HG03060 (cell line): ENCODE data around the gene MEIOSIN.
"Not testable (repeated sequence)": the region's sequence is repeated elsewhere in the genome, so short reads cannot be mapped to it uniquely, and the experiment has no call there.

Source experiments
- ATAC-seq: cut with Tn5 transposase; IDR thresholded peaks from one replicate; pipeline ENCODE4 v1.9.1; 2021; ENCODE audit warnings: low read depth, moderate number of reproducible peaks; ENCODE audit not compliant: unreplicated experiment

MEIOSIN gene

DNA sequence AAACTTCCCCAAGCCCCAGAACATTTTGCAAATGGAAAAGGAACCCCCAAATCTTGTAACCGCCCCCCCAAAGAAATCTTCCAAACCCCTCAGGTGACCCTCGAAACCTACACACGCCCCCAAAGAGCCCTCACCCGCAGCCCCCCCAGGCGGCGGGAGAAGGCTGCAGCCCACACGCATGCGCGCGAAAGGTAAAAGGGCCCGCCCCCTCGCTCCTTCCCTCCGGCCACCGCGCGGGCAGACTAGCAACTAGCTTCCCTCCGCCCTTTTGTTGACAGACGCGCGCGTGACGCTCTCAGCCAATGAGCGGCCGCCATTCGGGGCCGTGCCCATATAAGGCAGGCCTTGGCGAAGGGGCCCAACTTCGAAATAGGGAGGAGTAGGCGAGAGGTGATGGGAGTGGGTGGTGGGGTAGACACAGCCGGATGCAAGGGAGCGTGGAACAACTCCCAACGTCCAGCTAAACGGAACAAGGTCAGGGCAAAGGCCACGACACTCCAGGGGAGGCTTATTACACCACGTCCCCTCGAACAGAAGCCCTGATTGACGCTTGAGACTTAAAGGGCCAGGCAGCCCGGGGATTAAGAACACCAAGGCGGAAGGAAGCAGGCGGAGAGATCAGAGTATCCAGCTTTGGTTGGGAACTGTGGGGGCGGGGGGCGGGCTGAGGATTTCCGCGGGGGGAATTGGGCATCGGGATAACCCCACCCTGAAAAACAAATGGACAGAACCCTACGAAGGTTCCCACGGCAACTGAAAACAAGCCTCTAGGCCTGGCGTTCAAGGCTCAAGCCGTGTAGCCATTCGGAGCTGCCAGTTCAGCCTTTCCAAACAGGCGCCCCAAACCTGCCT is 15.9 kb upstream of the MEIOSIN start:
- peak; percentile 90 for ATAC-seq

DNA sequence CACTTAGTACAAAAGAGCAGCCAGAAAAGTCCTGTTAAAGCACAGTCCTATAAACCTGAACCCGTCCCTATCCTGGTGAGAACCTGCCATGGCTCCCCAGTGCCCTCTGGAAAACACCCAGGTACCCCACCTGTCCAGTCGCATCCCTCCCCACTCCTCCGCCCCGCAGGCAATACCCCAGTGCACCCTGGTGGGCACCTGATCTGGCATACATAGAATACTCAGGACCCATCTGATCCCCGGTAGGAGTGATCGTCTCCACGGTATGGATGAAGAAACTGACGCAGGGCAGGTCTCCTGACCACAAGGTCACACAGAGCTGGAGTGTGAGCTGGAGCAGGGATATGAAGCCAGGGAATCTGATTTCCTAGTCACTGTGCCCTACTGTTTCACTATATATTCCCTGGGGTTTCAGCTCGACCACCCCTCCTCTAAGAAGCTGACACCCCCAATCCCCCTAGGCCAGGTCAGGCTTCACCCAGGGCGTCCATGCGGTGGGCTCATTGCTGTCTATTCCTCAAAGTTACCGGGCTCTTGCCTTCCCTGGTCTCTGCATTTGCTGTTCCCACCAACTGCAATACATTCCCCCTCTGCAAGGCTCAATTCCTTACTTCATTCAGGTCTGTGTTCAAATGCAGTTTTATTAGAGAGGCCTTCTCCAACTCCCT is 15.1 kb upstream of the MEIOSIN start:
- ATAC-seq, result no peak

DNA sequence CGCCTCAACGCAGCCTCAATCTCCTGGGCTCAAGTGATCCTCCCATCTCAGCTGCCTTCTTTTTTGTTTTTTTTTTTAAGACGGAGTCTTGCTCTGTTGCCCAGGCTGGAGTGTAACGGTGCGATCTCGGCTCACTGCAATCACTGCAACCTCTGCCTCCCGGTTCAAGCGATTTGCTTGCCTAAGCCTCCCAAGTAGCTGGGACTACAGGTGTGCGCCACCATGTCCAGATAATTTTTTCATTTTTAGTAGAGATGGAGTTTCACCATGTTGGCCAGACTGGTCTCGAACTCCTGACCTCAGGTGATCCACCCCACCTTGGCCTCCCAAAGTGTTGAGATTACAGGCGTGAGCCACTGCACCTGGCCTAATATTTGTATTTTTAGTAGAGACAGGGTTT is 13.2 kb upstream of the MEIOSIN start:
- not testable (repeated sequence) for ATAC-seq

DNA sequence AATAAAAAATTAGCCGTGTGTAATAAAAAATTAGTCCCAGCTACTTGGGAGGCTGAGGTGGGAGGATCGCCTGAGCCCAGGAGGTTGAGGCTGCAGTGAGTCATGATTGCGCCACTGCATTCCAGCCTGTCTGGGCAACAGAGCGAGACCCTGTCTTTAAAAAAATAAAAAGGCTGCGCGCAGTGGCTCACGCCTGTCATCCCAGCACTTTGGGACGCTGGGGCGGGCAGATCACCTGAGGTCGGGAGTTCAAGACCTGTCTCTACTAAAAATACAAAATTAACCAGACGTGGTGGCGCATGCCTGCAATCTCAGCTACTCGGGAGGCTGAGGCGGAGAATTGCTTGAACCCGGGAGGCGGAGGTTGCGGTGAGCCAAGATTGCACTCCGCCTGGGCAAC is 4.6 kb upstream of the MEIOSIN start:
- ATAC-seq, result not testable (repeated sequence)

DNA sequence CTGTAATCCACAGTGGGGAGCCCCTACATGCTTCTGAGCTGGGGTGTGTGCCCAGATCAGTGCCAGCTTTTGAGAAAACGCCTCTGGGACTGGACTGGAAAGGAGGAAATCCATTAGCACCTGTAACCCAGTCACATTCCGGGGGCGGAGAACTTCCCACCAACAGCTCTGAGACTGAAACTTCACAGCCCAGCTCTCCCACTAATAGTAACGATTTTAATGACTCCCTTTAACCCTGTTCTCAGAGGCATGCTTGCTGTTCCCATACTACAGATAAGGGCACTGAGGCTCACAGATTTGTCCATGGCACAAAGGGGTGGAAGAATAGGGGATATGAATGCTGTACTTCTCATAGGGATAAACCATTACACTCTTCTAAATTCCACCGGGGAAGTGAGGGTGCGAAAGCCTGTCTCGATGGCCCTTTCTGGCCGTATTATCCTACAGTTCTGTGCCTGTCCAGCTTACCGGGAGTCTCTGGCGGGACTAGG is 3.4 kb upstream of the MEIOSIN start:
- ATAC-seq, result no peak

DNA sequence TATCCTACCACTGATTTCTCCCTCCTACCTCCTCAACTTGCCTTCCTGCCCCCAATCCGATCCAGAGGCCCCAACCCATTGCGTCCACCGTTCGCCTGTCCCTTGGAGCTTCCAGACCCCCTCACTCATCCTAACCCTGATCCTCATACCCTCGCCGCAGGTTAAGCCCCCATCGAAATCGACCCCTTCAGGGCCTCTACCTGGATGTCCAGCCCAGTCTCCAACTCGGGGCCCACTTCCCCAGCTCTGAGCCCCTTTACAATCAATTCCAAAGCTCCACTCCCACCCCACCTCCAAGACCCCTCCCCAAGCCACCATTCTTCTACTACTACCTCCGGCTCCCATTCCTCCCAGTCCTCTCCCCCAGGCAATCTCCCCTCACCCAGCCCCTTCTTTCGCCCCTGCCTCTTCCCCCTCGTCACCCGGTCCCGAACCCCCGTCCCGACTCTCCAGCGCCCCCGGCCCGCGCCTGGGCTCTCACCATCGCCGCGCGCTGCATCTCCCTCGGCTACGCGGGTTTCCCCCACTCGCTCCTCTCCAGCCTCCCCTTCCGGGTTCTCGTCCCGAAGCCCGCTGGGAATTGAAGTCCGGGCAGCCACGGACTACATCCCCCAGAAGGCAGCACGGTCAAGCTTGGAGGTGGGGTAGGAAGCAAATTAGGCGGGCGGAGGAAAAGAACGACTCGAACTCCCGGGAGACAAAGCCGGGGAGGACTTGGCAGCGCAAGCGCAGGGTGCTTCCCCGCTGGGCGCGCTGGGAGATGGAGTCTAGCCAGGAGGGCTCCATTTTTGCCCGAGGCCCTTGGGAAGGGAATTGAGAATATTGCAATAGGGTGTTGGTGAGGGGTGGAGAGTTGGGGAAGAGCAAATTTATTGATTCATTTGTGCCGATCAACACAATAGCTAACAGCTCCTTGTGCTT is 2.6 kb upstream of the MEIOSIN start, which contains the start of gene FBXO46:
Gene FBXO46 (minus strand): TSS at position 529 of the 921 bp plus-strand sequence. CDS start 17,401 bp downstream, outside the sequence.
- ATAC-seq, result no peak

DNA sequence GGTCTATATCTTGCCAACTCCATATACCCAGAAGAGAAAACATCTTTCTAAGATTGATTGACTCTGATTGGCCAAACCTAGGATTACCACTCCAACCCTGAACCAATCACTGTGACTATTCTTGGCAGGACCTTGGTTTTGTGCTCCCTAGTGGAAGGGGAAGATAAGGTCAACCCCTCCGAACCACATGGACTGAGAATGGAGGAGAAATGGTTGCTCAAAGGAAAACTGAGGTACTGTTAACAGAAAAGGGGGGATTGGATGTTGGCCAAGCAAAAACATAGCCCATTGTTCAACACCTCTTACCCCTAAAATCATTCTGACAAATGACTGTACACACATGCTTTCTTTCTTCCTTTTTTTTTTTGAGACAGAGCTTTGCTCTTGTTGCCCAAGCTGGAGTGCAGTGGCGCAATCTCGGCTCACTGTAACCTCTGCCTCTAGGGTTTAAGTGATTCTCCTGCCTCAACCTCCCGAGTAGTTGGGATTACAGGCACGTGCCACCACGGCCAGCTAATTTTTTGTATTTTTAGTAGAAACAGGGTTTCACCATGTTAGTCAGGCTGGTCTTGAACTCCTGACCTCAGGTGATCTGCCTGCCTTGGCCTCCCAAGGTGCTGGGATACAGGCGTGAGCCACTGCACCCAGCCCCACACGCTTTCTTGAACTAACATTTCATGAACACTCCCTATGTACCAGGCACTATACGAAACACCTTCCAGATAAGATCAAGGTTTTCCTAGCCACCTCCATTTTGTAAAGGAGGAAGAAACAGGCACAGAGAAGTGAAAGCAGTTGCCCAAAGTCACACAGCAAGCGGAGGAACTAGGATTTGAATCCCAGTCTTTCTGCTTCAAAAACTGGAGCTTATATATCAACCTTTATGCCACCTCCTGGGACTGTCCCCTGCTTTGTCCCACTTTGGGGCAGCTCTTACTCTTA is 6.5 kb downstream of the MEIOSIN start:
- ATAC-seq, result no peak

DNA sequence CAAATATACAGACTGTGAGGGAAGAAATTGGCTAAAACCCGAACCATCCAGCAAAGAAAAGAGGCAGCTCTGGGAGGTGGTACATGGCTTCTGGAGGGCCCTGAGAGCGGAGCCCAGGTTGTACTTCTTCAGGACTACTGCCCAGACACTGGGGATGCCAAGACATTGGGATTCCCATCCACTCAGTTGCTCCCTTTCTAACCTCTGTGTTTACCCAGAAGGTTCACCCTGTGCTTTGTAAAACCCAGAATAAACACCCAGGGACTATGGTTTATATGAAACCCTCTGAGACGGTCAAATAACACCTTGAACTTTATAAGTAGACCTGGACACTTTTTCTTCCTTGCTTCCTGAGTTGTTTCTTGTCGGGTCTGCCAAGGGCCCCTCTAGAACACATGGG is 9.7 kb downstream of the MEIOSIN start:
- ATAC-seq, result no peak

DNA sequence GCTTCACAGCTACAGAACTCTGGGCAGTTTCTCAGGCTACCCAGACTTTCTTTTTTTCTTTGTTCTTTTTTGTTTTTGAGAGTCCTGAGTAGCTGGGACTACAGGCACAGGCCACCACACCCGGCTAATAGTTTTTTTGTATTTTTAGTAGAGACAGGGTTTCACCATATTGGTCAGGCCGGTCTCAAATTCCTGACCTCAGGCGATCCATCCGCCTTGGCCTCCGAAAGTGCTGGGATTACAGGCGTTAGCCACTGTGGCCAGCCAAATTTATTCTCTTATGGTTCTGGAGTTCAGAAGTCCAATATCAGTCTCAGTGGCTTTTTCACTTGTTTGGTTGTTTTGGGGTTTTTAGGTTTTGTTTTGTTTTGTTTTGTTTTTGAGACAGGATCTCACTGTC is 12.4 kb downstream of the MEIOSIN start:
- no peak for ATAC-seq

DNA sequence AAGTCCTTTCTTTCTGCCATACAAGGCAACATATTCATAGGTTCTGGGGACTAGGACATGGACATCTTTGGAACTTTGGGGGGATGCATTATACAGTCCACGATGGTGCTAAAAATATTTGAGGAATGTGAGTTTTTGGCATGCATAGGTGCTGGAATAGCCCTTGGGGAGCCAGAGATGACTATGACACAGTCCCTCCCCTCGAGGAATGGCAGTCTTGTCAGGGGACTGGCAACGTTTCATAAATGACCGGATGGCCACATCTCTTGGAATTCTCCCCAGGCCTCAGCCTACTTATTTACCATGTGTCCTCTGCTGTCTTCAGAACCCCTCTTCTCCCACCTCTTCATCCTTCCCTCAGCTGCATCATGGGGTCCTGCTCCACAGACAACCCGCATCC is 13.6 kb downstream of the MEIOSIN start:
- no peak for ATAC-seq

DNA sequence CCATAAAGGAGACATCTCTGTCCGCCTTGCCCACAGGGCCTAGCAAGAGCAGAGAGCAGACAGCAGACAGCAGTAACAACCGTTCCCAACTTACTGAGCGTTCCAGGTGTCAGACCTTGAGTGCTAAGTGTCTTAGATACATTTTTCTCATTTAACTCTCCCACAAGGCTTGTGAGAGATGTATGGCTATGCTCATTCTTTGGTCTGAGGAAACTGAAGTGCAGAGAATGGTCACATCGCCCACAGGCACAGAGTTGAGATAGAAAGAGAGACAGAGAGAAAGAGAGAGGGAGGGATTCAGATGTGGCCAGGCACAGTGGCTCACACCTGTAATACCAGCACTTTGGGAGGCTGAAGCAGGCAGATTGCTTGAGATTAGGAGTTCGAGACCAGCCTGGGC is 14.3 kb downstream of the MEIOSIN start:
- ATAC-seq, result no peak

DNA sequence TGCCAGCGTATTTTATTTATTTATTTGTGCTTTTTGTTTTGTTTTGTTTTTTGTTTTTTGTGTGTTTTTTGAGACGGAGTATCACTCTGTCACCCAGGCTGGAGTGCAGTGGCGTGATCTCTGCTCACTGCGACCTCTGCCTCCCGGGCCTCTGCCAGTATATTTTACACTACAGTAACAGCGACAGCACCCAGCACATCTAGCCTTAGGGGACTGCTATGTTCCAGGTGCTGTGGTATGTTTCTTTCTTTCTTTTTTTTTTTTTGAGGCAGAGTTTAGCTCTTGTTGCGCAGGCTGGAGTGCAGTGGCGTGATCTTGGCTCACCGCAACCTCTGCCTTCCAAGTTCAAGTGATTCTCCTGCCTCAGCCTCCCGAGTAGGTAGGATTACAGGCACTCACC is 18.2 kb downstream of the MEIOSIN start:
- ATAC-seq, result not testable (repeated sequence)

DNA sequence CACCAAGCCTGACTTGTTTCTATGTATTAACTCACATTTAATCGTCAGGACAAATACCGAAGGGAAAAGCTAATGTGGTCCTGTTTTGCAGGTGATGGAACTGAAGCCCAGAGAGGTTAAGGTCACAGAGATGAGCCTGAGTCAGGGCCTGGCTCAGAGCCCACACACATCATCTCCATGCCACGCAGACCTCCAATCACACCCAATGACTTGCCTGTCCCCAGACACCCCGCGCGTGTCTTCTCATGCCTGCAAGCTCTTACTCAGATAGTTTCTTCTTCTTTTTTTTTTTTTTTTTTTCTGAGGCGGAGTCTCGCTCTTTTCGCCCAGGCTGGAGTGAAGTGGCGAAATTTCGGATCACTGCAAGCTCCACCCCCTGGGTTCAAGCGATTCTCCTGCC is 19.4 kb downstream of the MEIOSIN start:
- ATAC-seq, result no peak

DNA sequence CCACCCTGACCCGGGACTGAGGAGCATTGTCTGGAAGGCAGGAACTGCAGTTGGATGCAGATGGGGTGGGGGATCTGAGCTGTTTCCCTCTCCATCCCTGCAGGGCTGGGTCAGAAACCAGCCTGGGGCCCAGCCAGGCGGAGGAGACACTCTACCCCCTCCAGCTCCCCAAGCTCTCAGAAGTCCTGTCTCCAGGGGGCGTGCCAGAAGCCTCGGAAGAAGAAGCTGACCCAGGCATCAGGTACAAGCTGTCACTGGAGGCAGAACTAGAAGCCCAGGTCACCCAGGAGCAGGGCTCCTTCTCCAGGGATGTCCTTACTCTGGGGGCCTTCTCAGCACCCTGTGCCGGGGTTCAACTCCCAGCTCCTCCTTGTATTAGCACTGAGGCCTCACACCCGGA is 20.3 kb downstream of the MEIOSIN start:
- ATAC-seq, result no peak

DNA sequence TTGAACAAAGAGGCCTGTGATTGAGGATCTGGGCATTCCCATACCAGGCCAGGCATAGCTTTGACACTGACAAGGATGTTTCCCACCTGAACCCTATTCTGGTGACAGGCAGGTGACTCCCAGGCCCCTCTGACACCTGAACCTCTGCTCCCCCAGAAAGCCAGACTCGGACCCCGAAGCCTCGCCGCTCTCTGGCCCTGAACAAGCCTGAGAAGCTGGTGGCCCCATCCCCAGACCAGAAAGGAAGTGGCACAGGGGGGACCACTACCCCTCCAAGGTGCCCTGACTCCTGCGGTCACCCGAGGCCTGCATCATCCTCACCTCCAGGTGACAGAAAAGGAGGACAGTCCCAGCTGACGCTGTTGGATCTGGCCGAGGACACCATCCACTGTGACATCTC is 21.1 kb downstream of the MEIOSIN start:
- ATAC-seq, result no peak

DNA sequence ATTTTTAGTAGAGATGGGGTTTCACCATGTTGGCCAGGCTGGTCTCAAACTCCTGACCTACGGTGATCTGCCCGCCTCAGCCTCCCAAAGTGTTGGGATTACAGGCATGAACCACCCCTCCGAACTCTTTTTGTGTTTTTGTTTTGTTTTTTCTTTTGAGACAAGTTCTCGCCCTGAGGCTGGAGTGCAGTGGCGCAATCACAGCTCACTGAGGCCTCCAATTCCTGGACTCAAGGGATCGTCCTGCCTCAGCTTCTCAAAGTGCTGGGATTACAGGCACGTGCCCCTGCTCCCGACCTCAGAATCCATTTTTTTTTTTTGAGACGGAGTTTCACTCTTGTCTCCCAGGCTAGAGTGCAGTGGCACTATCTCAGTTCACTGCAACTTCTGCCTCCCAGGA is 24.5 kb downstream of the MEIOSIN start:
- no peak for ATAC-seq

DNA sequence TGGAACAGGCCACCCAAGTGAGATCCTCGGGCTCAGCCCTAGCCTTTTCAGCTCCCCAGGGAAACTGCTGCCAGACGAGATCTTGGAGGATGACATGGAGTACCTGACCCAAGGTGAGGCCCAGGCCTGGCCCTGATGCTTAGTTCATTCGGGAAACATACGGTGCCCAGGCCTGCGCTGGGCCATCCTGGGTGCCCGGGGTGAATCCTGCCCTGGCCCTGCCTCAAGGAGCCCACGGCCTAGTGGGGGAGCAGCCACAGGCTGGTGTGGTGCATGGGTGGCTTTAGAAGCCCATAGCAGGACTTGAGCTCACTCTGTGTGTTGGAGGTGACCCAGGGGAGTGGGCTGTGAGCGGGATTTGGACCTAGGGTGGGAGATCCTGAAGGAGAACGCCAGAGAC is 25.7 kb downstream of the MEIOSIN start:
- no peak for ATAC-seq

DNA sequence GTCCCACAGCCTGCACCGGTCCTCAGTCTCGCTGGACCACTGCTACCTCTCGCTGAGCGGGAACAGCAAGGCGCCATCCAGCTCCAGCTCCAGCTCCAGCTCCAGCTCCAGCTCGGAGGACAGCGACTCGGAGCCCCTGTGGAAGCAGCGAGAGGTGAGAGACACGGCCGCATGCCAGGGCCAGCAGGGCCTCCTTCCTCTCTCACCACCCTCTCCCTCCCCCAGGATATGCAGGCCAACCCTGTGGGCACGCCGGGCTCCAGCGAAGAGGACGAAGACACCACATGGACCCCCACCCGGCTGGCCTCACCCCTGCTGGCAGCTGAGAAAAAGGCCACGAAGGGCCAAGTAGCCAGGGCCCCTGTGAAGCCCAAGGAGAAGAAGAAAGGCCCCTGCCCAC is 28.5 kb downstream of the MEIOSIN start:
- no peak for ATAC-seq

DNA sequence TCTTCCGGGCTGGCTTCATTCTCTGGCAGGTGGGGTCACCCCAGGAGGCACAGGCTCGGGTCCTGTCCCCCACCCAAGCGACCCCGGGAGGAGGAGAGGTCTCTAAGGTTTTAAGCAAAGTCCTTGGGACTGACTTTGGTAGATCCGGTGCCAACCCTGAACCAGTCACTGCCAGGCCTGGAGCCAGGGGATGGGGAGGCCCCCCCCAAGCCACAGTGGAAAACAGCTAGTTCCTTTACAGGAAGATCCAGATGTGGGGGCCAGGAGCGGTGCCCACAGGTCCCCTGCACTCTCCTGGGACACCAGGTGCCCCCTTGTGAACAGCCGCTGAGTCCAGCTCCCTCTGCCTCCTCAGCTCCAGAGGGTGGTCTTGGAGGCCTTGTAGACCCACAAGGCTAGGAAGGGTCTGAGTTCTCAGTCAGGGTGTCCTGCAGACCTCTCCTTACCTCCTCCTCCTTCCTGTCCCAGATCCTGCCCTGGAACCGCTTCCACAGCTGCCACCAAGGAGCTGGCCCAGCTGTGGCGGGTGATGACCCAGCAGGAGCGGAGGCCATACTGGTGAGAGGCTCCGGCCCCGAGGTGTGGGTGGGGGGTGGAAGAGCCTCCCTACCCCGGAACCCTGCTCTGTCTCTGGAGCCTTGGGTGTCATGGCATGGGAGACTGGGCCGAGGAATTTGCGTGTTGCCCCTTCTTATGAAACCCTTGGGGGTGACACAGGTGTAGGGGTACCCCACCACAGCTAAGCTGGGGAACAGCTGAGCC is 29.8 kb downstream of the MEIOSIN start:
- no peak for ATAC-seq
